Thyroid gland (tissue), 4 donors: ENCODE data around the gene PRKG2. TPM values are rescaled to one million over a fixed set of nuclear protein-coding genes. Genes with fewer than 3 reads are reported as not detected.
"Not testable (repeated sequence)": the region's sequence is repeated elsewhere in the genome, so short reads cannot be mapped to it uniquely, and the experiment has no call there.

ENCODE experiments used
- DNase-seq, 2 donors: peaks; one replicate each; pipeline ENCODE4 v3.0.0-alpha.2; 2019
- H3K27ac ChIP-seq, 3 donors: fragments of 200-600 bp; sonication (generic); 1 replicate in 2 of 3; 2 replicates in 1 of 3; pipeline ENCODE4 v1.5.1; 2016 to 2019; ENCODE audit warnings: mild to moderate bottlenecking in 1 of 3, moderate library complexity in 1 of 3
- H3K27me3 ChIP-seq: fragments of 200-600 bp; sonication (generic); one replicate; pipeline ENCODE4 v1.5.1; 2019
- H3K36me3 ChIP-seq, 2 donors: fragments of 200-600 bp; sonication (generic); one replicate each; pipeline ENCODE4 v1.5.1; 2016 to 2019
- H3K4me1 ChIP-seq, 2 donors: fragments of 200-600 bp; sonication (generic); one replicate each; pipeline ENCODE4 v1.5.1; 2017 to 2019
- H3K4me3 ChIP-seq, 3 donors: fragments of 200-600 bp; sonication (generic); replicated peaks in 1 of 3; 1 replicate in 2 of 3; 2 replicates in 1 of 3; pipeline ENCODE4 v1.5.1; 2016; ENCODE audit warnings: mild to moderate bottlenecking in 1 of 3
- H3K9me3 ChIP-seq: fragments of 200-600 bp; sonication (generic); one replicate; pipeline ENCODE4 v1.5.1; 2017
- CTCF ChIP-seq, 6 experiments: fragments of 200-600 bp in 3 of 6; fragments of 450-650 bp in 3 of 6; sonication (generic) in 3 of 6; IDR thresholded peaks; one replicate each; pipeline ENCODE4 v1.5.1; 2016 to 2019; ENCODE audit warnings: antibody characterized with exemption in 6 of 6, mild to moderate bottlenecking in 2 of 6, inconsistent platforms in 1 of 6, moderate library complexity in 1 of 6
- POLR2A ChIP-seq, 2 donors: fragments of 450-650 bp; IDR thresholded peaks; one replicate each; pipeline ENCODE4 v1.6.1; 2017; ENCODE audit warnings: antibody characterized with exemption in 2 of 2, mild to moderate bottlenecking in 2 of 2, moderate library complexity in 1 of 2
- WGBS, 2 donors: methylation state at CpG; one replicate each; pipeline ENCODE4 v1.1.5; 2017; 5-methylcytosine and 5-hydroxymethylcytosine counted together
- intact Hi-C: fragments of 100-400 bp; cut with DNase I; formaldehyde crosslinking; loops from one replicate; pipeline ENCODE4 v1.15.1; 2023
- total RNA-seq, 4 donors: library from RNA; depleted of rRNA; stranded (reverse); fragments of >200 nt; gene quantifications; one replicate each; pipeline ENCODE4 v1.2.3, GENCODE V29; 2016

PRKG2 gene
- total RNA-seq, 4 donors from 2014 or later: 0.21 to 1.2 (median 0.54) TPM; not detected in 1

GRCh38 chr4:81164126-81164525 lies 50.9 kb downstream of the PRKG2 start:
- intact Hi-C loops: no loop called here
- H3K36me3 ChIP-seq: no peaks in the 10 kb centered on the region
- H3K9me3 ChIP-seq: no peaks in the 10 kb centered on the region
- no peaks in the 10 kb centered on the region for H3K4me1 ChIP-seq
- no peak overlapping the region for H3K27ac ChIP-seq
- 76 to 90% methylated on average over 3 of the region's 3 CpGs for WGBS, 2 donors
- DNase-seq: no peak
- no peak overlapping the region for H3K4me3 ChIP-seq
- H3K27me3 ChIP-seq: no peaks in the 10 kb centered on the region
- TF ChIP-seq POLR2A (IDR thresholded peaks at IDR 0.05) (no peak), CTCF (IDR thresholded peaks at IDR 0.05) (no peak)

- 54 to 64% methylated on average over 4 of the region's 4 CpGs for WGBS, 2 donors
These were observed 52.1 kb downstream of the PRKG2 start for GRCh38 chr4:81162752-81163458.

GRCh38 chr4:81153714-81154323 lies 61.2 kb downstream of the PRKG2 start:
- intact Hi-C loops, H3K4me1 ChIP-seq, H3K9me3 ChIP-seq, H3K36me3 ChIP-seq, H3K27me3 ChIP-seq, H3K27ac ChIP-seq: not testable (repeated sequence)
- 57 to 71% methylated on average over 23 to 30 of the region's 30 CpGs for WGBS, 2 donors
- peak in 1 of 2 donors; percentile 8 for TF ChIP-seq POLR2A (IDR thresholded peaks at IDR 0.05)
- peak in 1 of 2 donors; percentile 3 for DNase-seq
- peak overlapping the region in 1 of 3 donors; percentile 12 for H3K4me3 ChIP-seq

More at GRCh38 chr4:81162752-81163458, 52.1 kb downstream of the PRKG2 start:
- Histone ChIP-seq H3K9me3 (no peaks in the 10 kb centered on the region), H3K4me3 (no peak overlapping the region), H3K27me3 (no peaks in the 10 kb centered on the region), H3K4me1 (no peaks in the 10 kb centered on the region), H3K36me3 (no peaks in the 10 kb centered on the region), H3K27ac (no peak overlapping the region)
- intact Hi-C loops: no loop called here
- no peak for DNase-seq
- TF ChIP-seq CTCF (IDR thresholded peaks at IDR 0.05): no peak
- no peak for TF ChIP-seq POLR2A (IDR thresholded peaks at IDR 0.05)

- no peak for DNase-seq
- Histone ChIP-seq H3K27ac (no peak overlapping the region), H3K36me3 (no peaks in the 10 kb centered on the region), H3K27me3 (no peaks in the 10 kb centered on the region), H3K4me3 (no peak overlapping the region), H3K4me1 (no peaks in the 10 kb centered on the region), H3K9me3 (no peaks in the 10 kb centered on the region)
- intact Hi-C loops: no loop called here
- 83 to 93% methylated on average over 1 of the region's 1 CpG for WGBS, 2 donors
- no peak for TF ChIP-seq POLR2A (IDR thresholded peaks at IDR 0.05)
- no peak for TF ChIP-seq CTCF (IDR thresholded peaks at IDR 0.05)
These were observed 61.9 kb downstream of the PRKG2 start for GRCh38 chr4:81152839-81153713.

- TF ChIP-seq CTCF (IDR thresholded peaks at IDR 0.05) (no peak), POLR2A (IDR thresholded peaks at IDR 0.05) (no peak)
- Histone ChIP-seq H3K27ac (no peak overlapping the region), H3K4me3 (no peak overlapping the region), H3K4me1 (no peaks in the 10 kb centered on the region), H3K36me3 (no peaks in the 10 kb centered on the region), H3K9me3 (no peaks in the 10 kb centered on the region), H3K27me3 (no peaks in the 10 kb centered on the region)
- no peak for DNase-seq
- intact Hi-C loops: no loop called here
These were observed 65.0 kb downstream of the PRKG2 start for GRCh38 chr4:81149976-81150375.
